ENCODE measurements around the gene NAP1L4.
"Not testable (repeated sequence)": the region's sequence is repeated elsewhere in the genome, so short reads cannot be mapped to it uniquely, and the experiment has no call there.

Gene NAP1L4

GRCh38 chr11:2954263-2954662, 37.9 kb downstream of the NAP1L4 start:
- DNase-seq = no peak

- DNase-seq = no peak
These were observed 39.8 kb downstream of the NAP1L4 start for GRCh38 chr11:2952290-2952689.

- no peak for DNase-seq
These were observed 40.7 kb downstream of the NAP1L4 start for GRCh38 chr11:2951231-2952110.

GRCh38 chr11:2950825-2951224, 41.3 kb downstream of the NAP1L4 start:
- no peak for DNase-seq

GRCh38 chr11:2949920-2950319, 42.2 kb downstream of the NAP1L4 start:
- no peak for DNase-seq

DNA sequence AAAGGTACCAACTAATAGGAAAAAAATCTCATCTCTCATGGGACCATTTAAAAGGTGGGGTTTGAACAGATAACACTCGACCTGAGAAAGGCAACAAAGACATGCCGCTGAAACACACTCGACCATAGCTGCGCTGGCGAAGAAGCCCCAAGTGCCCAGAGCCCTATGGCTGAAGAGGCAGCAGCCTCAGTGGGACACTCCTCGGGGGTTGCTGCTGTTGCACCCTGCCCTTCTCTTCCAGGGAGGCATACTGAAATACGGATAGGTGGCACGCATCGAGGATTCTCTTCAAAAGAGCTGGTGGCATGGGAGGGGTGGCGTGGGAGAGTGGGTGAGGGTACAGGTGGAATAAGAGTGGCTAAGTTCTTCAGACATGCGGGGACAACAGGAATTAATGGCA, 44.4 kb downstream of the NAP1L4 start:
- DNase-seq = no peak

- DNase-seq = no peak
These were observed 46.3 kb downstream of the NAP1L4 start for GRCh38 chr11:2945757-2946287.

DNA sequence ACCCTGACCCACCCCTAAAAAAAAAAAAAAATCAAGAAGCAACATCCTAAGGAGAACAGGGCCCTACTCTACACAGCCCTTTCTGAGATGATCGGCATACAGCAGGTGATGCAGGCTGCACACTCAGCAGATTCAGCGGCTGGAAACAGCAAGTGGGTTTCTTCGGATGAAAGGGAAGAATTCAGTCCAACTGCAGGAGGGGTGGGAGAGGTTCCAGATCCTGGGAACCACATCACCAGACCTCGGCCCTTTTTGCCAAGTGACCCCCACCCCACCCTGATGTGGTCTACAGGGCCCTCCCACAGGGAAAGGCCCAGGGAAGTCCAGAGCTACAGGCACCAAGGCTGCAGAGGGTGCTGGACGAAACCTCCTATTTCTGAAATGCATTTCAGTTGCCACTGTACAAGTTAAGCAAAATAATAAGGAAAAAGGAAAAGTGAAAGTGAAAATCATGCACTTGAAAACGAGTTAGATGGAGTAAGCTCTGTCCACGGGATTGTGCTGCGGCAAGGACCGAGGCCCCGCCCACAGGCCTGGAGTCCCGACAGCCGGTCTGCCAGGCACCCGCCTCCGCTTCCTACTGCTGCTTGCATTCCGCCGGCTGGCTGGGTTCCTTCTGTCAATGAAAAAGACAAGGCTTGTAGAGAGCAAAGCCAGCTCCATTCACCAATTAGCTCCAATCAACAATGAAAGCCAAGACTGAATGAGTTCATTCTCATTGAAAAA, 46.9 kb downstream of the NAP1L4 start:
- peak; percentile 72 for DNase-seq

- DNase-seq = no peak
These were observed 47.6 kb downstream of the NAP1L4 start for GRCh38 chr11:2944530-2944929.

- no peak for DNase-seq
These were observed 48.4 kb downstream of the NAP1L4 start for GRCh38 chr11:2943711-2944118.

- no peak for DNase-seq
These were observed 49.0 kb downstream of the NAP1L4 start for GRCh38 chr11:2942872-2943710.

- DNase-seq = no peak
These were observed 49.7 kb downstream of the NAP1L4 start for GRCh38 chr11:2942447-2942846.

DNA sequence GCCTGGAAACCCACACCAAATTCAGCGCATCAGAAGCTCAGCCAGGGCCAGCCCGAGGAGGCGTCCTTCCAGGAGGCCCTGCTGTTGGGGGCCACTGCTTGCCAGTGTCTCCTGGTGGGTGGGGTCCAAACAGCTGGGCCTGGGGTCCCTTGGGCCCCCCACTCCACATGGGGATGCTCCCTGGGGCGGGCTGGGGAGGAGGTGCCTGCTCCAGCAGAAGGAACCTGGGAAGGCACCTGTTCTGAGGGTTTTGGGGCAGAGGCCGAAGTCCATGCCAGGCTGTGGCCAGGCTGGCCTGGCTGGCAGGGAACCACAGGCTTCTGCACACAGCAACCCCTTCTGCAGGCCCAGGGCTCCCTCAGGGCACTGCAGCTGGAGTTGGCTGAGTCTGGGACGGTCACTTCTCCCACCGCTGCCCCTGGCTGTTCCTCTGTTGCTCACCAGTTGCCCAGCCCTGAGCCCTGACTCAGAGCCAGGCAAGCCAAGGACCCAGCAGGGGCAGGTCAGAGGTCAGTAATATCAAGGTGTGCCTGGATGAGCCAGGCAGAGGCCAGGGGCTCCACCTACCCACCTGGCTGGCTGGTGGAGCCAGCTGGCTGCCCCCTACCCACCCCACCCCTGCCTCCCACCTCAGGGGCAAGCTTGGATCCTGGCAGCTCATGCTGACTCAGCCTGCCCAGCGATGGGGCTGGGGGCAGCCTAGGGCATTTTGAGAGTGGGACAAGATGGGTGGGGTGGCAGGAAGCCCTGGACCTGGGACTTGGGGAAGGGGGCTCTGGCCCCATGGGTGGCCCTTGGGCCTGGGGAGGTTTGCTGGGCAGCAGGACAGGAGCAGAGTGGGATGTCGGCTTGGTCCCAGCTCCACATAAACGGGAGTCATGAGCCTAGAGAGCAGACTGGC, 51.0 kb downstream of the NAP1L4 start:
- DNase-seq = no peak

DNA sequence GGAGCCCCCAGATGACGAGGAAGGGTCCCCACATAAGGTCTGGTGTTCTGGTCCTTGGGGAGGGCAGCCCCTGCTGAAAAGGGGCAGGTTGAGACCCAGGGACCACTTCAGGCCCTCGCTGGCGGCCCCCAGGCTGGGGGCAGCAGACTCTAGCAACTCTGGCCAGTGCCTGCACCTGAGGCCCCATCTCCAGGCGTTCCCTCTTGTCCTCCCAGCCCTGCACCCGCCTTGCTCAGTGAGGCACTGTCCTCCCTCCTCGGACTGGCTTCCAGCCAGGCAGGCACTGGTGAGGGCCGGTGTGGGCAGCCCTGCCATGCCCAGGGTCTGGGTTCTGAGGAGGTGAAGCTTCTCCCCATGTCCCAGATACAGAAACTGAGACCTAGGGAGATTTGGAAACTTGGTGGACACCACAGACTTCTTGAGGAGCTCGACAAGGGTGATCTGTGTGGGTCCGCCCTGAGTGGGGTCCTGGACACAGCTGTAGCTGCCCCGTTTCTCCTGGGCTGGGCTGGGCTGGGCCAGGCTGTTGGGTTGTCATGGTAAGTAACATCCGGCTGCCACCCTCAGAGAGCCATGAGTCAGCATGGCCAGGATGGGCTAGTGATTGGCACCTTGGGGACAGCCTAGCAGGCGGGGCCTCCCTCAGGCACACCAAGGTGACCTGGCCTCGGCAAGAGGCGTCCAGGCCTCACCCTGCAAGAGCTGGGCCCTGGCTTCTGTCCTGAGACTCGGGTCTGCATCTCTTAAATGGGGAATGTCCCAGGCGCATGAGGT, 51.8 kb downstream of the NAP1L4 start:
- DNase-seq = no peak

DNA sequence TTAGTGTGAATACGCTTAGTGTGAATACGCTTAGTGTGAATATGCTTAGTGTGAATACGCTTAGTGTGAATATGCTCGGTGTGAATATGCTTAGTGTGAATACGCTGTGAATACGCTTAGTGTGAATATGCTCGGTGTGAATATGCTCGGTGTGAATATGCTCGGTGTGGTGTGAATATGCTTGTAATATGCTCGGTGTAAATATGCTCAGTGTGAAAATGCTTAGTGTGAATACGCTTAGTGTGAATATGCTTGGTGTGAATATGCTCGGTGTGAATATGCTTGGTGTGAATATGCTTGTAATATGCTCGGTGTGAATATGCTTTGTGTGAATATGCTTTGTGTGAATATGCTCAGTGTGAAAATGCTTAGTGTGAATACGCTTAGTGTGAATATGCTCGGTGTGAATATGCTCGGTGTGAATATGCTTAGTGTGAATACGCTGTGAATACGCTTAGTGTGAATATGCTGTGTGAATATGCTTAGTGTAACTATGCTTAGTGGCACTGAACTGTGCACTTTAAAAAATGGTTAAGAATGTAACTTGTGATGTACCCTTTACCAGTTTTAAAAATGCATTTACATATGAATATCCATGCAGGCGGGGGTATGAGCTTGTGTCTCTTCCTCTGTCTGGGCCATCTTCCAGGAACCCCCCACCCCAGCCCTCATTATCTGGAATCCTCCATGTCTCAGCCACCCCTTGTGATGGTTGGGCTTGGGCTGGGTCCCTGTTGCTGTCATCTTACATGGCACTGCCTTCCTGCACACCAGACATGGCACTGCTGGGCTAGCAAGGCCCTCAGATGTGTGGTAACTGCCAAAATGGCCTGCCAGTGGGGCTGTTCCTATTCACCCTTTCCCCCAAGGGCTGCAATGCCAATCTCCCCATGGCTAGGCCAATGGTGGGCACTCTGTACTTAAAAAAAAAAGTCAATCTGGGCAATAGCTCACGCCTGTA, 53.4 kb downstream of the NAP1L4 start:
- DNase-seq = not testable (repeated sequence)

- DNase-seq = not testable (repeated sequence)
These were observed 54.3 kb downstream of the NAP1L4 start for GRCh38 chr11:2937641-2938457.

DNA sequence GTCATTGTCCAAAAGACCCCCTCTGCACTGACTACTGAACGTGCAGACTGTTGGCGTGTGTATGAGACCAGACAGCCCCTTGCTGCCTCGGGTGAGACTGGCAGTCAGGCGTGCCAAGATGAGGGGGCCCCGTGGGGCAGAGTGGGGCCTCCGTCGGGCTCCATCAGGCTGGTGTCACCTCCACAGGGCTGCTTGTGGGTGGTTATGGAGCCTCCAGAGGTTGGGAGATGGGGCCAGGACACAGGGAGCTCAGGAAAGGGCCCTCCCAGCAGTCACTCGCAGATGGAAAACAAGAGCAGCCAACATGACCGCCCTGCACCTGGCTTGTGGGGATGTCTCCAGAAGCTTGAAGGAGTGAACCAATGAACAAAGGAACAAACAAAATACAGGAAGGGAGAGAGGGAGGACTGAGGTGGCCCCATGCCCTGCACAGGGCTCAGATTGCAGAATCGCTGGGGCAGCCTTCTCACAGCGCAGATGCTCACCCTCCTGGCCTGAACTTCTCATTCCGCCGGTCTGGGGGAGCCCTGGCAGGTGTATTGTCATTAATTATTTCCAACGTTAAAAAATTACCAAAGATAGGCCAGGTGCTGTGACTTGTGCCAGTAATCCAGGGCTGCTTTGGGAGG, 57.4 kb downstream of the NAP1L4 start:
- no peak for DNase-seq

GRCh38 chr11:2934021-2934550, 58.0 kb downstream of the NAP1L4 start:
- no peak for DNase-seq
